Mucosa of rectum (tissue), 2 donors: ENCODE data around the gene PDCD1.
"Not testable (repeated sequence)": the region's sequence is repeated elsewhere in the genome, so short reads cannot be mapped to it uniquely, and the experiment has no call there.

Experiments used
- H3K27ac ChIP-seq, 2 donors: one replicate each; pipeline ENCODE4 v1.7.0; 2013; ENCODE audit warnings: inconsistent platforms in 2 of 2, low read depth in 2 of 2, low read length in 2 of 2
- H3K27me3 ChIP-seq, 2 donors: one replicate each; pipeline ENCODE4 v1.7.0; 2013; ENCODE audit warnings: low read length in 2 of 2; ENCODE audit not compliant: control insufficient read depth in 2 of 2, insufficient read depth in 2 of 2
- H3K36me3 ChIP-seq, 2 donors: one replicate each; pipeline ENCODE4 v1.7.0; 2013; ENCODE audit warnings: low read length in 2 of 2; ENCODE audit not compliant: control insufficient read depth in 2 of 2, insufficient read depth in 2 of 2
- H3K4me1 ChIP-seq, 2 donors: one replicate each; pipeline ENCODE4 v1.7.0; 2013; ENCODE audit warnings: low read length in 2 of 2, mild to moderate bottlenecking in 1 of 2; ENCODE audit not compliant: control insufficient read depth in 2 of 2, insufficient read depth in 2 of 2
- H3K4me3 ChIP-seq, 2 donors: one replicate each; pipeline ENCODE4 v1.7.0; 2013; ENCODE audit warnings: low read length in 2 of 2
- H3K9ac ChIP-seq, 2 donors: one replicate each; pipeline ENCODE4 v1.7.0; 2013; ENCODE audit warnings: low read length in 2 of 2, low read depth in 1 of 2, mild to moderate bottlenecking in 1 of 2
- H3K9me3 ChIP-seq, 2 donors: one replicate each; pipeline ENCODE4 v1.7.0; 2013; ENCODE audit warnings: low read length in 2 of 2; ENCODE audit not compliant: control insufficient read depth in 2 of 2
- donor health status: healthy.
- donor health status: Normal muscosa, but diverticular disease.

The PDCD1 gene

DNA sequence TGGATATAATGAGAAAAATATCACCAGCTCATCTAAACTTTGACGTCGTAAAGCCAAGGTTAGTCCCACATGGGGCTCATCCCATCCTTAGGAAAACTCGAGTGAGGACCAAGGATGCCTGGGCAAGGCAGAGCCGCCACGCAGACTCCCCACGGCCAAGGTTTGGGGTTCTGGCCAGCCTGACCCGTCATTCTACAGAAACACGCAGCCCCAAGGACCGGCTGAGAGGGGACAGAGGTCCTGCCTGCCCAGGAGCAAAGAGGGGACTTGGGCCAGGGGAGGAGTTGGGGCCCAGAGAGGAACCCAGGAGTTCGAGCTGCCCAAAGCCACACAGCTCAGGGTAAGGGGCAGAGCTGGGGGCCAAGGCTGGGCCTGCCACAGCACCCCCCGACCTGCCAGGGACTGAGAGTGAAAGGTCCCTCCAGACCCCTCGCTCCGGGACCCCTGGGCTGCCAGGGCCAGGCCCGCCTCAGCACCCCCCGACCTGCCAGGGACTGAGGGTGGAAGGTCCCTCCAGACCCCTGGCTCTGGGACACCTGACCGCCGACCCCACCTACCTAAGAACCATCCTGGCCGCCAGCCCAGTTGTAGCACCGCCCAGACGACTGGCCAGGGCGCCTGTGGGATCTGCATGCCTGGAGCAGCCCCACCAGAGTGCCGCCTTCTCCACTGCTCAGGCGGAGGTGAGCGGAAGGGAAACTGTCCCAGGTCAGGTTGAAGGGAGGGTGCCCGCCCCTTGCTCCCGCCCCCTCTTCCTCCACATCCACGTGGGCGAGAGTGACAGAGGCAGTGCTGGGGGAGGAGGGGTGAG, at the start of gene PDCD1:
TSS of gene PDCD1 (minus strand) at position 689 of the 811 bp plus-strand sequence. CDS start at position 633, 56 bp downstream.
- Histone ChIP-seq H3K9ac (peak within 1 kb of the TSS in 1 of 2 donors; percentile 57), H3K27me3 (peaks cover 3 to 9% of the 10 kb centered on the region in 2 donors), H3K4me1 (peaks cover 8 to 11% of the 10 kb centered on the region in 2 donors)

DNA sequence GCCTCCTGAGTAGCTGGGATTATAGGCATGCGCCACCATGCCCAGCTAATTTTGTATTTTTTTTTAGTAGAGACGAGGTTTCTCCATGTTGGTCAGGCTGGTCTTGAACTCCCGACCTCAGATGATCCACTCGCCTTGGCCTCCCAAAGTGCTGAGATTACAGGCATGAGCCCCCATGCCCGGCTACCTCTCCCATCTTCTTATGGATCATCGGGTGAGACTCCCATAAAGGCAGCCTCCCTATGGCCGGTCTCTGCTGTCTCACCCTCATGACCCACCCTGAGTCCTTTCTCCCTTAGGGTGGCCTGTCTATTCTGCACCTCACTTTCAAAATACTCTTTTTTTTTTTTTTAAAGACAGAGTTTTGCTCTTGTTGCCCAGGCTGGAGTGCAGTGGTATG, 49.1 kb upstream of the PDCD1 start:
- H3K27ac ChIP-seq, H3K9me3 ChIP-seq, H3K4me1 ChIP-seq, H3K9ac ChIP-seq, H3K27me3 ChIP-seq, H3K4me3 ChIP-seq, H3K36me3 ChIP-seq: not testable (repeated sequence)

More for the DNA sequence above, at the start of gene PDCD1:
- Histone ChIP-seq H3K9me3 (no peaks in the 10 kb centered on the region), H3K4me3 (peak within 1 kb of the TSS; percentile 23 to 41), H3K36me3 (no peaks in the 10 kb centered on the region), H3K27ac (peak within 1 kb of the TSS; percentile 61 to 70)

DNA sequence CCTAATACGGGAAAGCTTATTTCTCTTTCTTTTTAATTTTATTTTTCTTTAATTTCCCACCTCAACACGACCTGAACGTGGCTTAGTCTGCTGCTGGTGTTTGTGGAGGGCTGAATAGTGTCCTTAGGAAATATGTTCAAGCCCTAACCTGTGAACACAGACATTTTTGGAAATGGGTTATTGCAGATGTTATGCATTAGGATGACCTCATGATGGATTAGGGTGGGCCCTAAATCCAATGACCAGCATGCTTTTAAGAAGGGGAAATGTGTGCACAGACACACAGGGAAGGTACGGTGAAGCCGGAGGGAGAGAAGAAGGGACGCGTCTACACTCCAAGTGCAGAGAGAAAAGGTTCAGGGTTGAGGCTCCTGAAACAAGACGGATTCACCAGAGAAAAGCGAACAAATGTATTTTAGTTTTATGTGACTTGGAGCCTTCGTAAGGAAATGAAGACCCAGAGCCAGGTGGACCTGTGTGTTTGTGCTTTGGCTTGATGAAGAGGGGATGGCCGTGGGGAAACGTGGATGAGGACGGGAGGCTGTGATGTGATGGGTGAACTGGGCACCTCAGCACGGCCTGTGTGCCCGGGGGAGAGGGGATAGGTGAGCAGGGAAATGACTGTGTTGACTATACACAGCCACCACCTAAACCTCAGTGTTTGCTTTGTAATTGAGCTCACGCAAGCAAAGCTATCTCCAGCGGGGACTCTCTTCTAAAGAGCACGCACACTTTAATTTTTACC, 48.3 kb upstream of the PDCD1 start:
- no peak overlapping the region for H3K4me3 ChIP-seq
- H3K27ac ChIP-seq = no peak overlapping the region
- peaks cover 0 to under 1% of the 10 kb centered on the region in 2 donors for H3K4me1 ChIP-seq
- no peaks in the 10 kb centered on the region for H3K36me3 ChIP-seq
- no peak overlapping the region for H3K9ac ChIP-seq
- no peaks in the 10 kb centered on the region for H3K27me3 ChIP-seq
- H3K9me3 ChIP-seq = no peaks in the 10 kb centered on the region

DNA sequence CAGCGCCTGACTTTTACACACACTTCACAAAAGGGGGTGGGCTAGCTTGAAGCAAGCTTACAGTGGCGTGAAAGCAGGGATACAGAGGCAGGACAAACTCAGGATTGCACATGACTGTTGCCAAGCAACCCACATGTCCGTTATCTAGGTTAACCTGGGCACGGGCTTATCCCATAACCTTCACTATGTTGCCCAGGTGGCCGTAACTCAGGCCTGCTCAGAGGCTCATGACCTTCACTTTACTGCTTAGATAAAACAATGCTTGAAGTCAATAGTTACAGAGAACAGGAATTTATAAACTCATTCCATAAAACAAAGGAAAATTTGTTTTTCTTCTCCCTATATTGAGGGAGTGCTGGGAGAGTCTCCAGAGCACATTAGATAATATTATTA, 47.7 kb upstream of the PDCD1 start:
- H3K4me3 ChIP-seq, H3K9me3 ChIP-seq, H3K36me3 ChIP-seq, H3K4me1 ChIP-seq, H3K27ac ChIP-seq, H3K9ac ChIP-seq, H3K27me3 ChIP-seq: not testable (repeated sequence)

DNA sequence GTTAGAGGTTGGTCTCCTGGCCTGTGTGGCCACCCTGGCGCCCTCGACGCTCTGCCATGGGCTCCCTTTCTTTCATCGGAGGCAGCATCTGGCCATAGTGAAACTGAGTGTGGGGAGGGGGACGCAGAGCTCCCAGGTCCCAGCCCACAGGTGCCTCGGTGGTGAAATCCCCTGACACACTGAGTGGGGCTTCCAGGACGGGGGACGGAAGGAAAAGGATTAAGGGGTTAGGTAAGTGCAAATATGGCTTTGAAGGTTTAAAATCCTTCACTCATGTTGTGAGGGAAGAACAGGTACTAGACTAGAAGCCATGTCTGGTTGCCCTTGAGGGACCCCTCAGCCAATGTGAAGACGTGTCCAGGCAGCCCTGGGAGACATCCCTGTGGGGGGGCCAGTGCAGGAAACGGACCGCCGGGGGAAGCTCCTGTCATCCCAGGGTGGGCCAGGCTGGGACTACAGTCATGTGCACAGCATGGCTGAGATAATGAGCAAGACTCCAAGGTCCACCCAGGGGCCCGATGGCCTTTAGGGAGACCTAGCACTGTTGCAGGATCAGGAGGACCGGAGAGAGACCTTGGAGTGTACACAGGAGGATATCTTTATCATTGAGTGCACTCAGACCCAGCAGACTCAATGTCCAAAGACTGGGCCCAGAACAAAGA, 47.2 kb upstream of the PDCD1 start:
- H3K36me3 ChIP-seq = no peaks in the 10 kb centered on the region
- H3K9me3 ChIP-seq = no peaks in the 10 kb centered on the region
- peaks cover 0 to 1% of the 10 kb centered on the region in 2 donors for H3K27me3 ChIP-seq
- peaks cover 0 to 6% of the 10 kb centered on the region in 2 donors for H3K4me1 ChIP-seq
- no peak overlapping the region for H3K4me3 ChIP-seq
- no peak overlapping the region for H3K9ac ChIP-seq
- no peak overlapping the region for H3K27ac ChIP-seq

DNA sequence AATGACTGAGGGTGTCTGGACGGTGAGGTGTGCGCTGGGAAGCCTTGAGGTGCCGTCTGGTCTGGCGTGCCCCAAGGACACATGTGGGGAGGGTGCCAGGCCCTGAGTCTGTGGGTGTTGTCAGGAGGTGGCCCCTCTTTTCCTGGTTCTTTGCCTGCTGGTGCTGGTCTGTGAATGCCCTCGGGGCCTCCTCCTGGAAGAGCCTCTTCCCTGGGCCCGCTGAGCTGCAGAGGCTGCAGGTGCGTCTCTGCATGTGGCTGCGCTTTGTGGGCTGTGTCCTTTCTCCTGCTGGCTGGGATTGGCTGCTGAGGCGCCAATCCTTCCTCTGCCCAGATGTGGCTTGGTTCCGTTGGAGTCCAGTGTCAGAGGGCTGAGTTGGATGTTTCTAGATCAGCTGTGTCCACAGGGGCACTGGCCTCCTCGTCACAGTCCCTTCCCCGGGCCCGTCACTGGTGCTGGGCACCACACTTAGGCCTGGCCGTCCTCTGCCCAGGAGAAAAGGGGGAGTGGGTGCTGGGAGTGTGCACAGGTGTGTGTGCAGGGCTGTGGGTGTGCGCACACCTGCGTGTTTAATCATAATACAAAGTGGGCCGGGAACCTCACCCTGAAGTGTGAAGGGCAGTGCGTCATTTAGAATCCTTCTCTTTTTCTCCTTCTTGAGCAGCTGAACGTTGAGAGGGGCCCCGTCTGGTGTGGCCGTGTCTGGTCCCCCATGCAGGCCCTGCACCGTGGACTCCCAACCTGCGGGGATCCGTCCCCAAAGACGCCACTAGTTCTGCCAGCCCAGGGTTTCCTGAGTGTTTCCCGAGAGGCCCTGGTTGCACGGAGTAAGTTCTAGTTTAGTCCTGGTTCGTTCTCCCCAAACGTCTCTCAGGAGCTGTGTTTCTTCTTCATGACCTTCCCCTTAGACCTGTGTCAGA, 46.4 kb upstream of the PDCD1 start:
- no peak overlapping the region for H3K27ac ChIP-seq
- no peaks in the 10 kb centered on the region for H3K36me3 ChIP-seq
- H3K9ac ChIP-seq = no peak overlapping the region
- H3K4me3 ChIP-seq = no peak overlapping the region
- H3K27me3 ChIP-seq = peaks cover 0 to 4% of the 10 kb centered on the region in 2 donors
- peaks cover 0 to 6% of the 10 kb centered on the region in 2 donors for H3K4me1 ChIP-seq
- H3K9me3 ChIP-seq = no peaks in the 10 kb centered on the region

DNA sequence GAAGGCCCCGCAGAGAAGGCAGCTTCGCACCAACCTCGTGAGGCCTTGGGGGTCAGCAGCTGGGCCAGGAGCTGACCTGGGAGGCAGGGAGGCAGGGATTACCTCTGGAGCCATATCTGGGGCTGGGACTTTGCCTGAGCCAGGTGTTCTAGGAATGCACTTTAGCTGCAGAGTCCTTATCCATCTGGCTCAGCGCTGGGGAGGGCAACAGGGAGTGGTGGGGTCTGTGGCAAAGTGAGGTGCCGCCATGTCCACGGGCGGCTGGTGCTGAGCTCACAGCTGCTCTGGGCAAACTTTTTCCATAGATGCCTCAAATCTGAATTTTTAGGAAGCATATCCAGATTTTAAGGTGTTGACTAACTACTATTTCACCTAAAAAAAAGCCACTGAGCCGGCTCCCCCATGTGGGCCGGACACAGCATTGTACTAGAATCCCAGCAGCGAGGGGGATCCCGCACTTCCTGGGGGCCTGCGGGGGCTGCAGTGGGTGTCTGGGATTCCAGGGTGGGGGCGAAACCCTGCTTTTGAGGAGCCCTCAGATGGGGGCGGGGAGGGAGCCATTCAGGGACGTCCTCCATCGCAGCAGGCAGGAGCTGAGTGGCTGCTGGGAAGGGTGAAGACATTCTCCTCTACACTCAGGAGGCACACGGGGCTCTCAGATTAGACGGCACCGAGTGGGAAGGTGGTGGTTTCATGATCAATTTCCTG, 45.5 kb upstream of the PDCD1 start:
- no peak overlapping the region for H3K4me3 ChIP-seq

DNA sequence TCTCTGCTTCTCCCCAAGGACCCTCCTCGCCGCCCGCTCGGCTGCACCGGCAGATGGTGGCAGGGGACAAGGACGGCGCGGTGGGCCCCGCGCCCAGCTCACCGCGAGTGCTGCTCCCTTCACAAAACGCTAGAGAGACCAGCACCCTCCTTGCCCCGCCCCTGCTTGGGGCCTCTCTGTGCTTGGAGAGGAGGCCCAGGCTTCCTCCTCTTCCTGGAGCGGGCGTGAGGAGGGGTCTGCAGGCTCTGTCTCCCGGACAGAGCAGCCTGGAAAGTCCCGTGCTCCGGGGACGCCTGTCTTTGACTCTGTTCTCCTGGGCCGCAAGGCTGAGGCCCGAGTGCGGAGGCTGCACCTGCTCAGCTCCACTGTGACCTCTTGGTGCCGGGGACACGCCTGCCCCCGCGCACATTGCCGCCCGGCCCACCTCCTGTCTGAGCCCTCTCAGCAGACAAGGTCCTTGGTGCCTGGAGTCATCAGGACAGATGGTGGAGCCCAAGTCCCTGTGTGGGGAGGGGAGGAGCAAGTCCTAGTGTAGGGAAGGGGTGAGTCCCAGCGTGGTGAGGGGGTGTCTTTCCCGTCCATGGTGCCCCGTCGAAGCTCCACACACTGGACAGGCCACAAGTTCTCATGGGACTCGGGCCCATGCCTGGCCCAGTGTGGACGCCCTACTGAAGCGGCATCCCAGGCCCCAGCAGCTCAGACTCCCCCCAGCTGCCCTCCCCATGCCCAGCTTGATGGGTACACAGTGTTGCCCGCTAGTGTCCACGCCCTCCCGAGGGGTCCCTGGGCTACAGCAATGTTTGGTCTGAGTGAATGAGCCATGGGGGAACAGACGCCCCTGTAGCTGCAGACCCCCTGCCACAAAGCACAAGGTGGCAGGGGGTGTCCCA, 44.7 kb upstream of the PDCD1 start:
- Histone ChIP-seq H3K36me3 (no peaks in the 10 kb centered on the region), H3K9ac (no peak overlapping the region), H3K27ac (no peak overlapping the region), H3K4me1 (peaks cover 0 to 6% of the 10 kb centered on the region in 2 donors), H3K9me3 (no peaks in the 10 kb centered on the region), H3K4me3 (no peak overlapping the region), H3K27me3 (peaks cover 0 to 4% of the 10 kb centered on the region in 2 donors)

More for the DNA sequence above, 45.5 kb upstream of the PDCD1 start:
- Histone ChIP-seq H3K27me3 (peaks cover 0 to 4% of the 10 kb centered on the region in 2 donors), H3K27ac (no peak overlapping the region), H3K4me1 (peaks cover 0 to 6% of the 10 kb centered on the region in 2 donors), H3K9me3 (no peaks in the 10 kb centered on the region), H3K36me3 (no peaks in the 10 kb centered on the region), H3K9ac (no peak overlapping the region)
